Left lung (tissue), 10 donors: ENCODE measurements around the gene SMAD2. TPM values are rescaled to one million over a fixed set of nuclear protein-coding genes. Genes with fewer than 3 reads are reported as not detected.
A peak's percentile ranks its signal among the peaks of the same experiment; 100 is the strongest.

Experiments used
- ATAC-seq: fragments of 200-7000 bp; cut with Tn5 transposase; one replicate; pipeline ENCODE4 v1.9.1; 2020; ENCODE audit warnings: moderate library complexity
- DNase-seq, 4 donors: peaks; one replicate each; pipeline ENCODE4 v3.0.0-alpha.2; 2013 to 2020
- H3K27ac ChIP-seq, 2 donors: fragments of 200-600 bp; sonication (generic) in 1 of 2; one replicate each; pipeline versions ENCODE4 v1.5.0 to v1.8.0; 2020 to 2021
- H3K27me3 ChIP-seq, 2 donors: fragments of 200-600 bp; sonication (generic) in 1 of 2; one replicate each; pipeline versions ENCODE4 v1.5.0 to v1.8.0; 2020 to 2021
- H3K36me3 ChIP-seq, 2 donors: fragments of 200-600 bp; sonication (generic) in 1 of 2; one replicate each; pipeline versions ENCODE4 v1.5.0 to v1.8.0; 2020 to 2021
- H3K4me1 ChIP-seq, 2 donors: fragments of 200-600 bp; one replicate each; pipeline ENCODE4 v1.8.0; 2021
- H3K4me3 ChIP-seq, 2 donors: fragments of 200-600 bp; sonication (generic) in 1 of 2; one replicate each; pipeline versions ENCODE4 v1.5.0 to v1.8.0; 2020 to 2021; ENCODE audit warnings: mild to moderate bottlenecking in 1 of 2
- H3K9me3 ChIP-seq, 2 donors: fragments of 200-600 bp; sonication (generic) in 1 of 2; one replicate each; pipeline versions ENCODE4 v1.5.0 to v1.8.0; 2020 to 2021
- CTCF ChIP-seq, 2 donors: fragments of 200-600 bp; sonication (generic) in 1 of 2; IDR thresholded peaks; one replicate each; pipeline versions ENCODE4 v1.5.0 to v1.8.0; 2021; ENCODE audit warnings: antibody characterized with exemption in 2 of 2
- intact Hi-C, 2 donors: fragments of 100-400 bp; cut with DNase I; formaldehyde crosslinking; loops; one replicate each; pipeline versions ENCODE4 v1.11.2 to v1.14.2; 2022
- polyA plus RNA-seq, 6 donors: library from polyadenylated mRNA; unstranded; fragments of 120-200 nt; gene quantifications; one replicate each; pipeline ENCODE4 v1.2.1, GENCODE V29; 2013; ENCODE audit not compliant: insufficient read length in 6 of 6
- total RNA-seq, 2 donors: library from RNA; stranded (reverse); fragmentation: NEBNext Ultra II Directional; extraction: Animal tissue kit (Norgen Biotek cat#: 25700); gene quantifications; one replicate each; pipeline ENCODE4 v1.2.1, GENCODE V29; 2021
- donor health status: DM: no; HTN: yes; CAD: no.
- donor health status: DM: no; HTN: no; CAD: no.

SMAD2 gene
- total and polyA plus RNA-seq, 8 donors, result 75.9 to 143 (median 85.9) TPM

DNA sequence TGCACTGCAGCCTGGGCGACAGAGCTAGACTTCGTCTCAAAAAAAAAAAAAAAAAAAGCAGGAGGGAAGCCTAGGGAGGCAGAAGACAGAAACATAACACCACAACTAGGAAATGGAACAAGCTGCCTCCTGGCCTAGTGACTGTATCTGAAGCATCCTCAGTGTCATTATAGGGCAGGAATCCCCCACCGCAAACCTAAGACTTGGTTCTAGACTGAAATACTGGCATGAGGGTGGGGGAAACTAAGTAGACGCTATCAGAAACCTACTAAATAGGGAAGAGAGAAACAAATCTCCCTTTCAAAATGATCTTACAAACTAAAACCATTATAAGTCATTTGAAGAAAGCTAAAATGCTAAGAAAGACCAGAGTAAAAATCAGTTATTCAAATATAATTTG is 16.4 kb upstream of the SMAD2 start:
- Histone ChIP-seq H3K36me3 (no peaks in the 10 kb centered on the region), H3K27me3 (no peaks in the 10 kb centered on the region), H3K4me3 (no peak overlapping the region), H3K27ac (no peak overlapping the region), H3K4me1 (no peaks in the 10 kb centered on the region), H3K9me3 (no peaks in the 10 kb centered on the region)
- DNase-seq (no peak), ATAC-seq (no peak)
- TF ChIP-seq CTCF (IDR thresholded peaks at IDR 0.05), result no peak
- intact Hi-C loops, result no loop called here

- intact Hi-C loops, result no loop called here
- no peaks in the 10 kb centered on the region for H3K4me1 ChIP-seq
- ATAC-seq, result peak; percentile 42
Measured at GRCh38 chr18:47944972-47945852, 14.8 kb upstream of the SMAD2 start.

DNA sequence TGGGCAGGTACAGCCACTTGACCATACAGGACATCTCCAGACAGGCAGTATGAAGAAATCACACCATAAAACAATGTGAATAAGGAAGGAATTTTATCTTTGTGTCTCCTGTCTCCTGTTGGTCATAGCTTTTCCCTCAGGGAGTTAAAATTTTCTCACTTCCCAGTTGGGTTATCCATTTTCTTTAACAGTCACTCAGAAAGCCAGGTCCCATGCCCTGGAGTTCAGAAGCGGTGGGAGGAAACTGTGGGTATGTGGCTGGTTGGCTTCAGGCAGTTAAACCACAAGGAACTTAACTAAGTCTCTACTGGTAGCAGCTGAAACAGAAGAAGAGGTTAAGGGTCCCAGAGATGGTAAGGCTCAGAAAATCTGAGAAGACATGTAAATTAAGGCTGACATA is 6.5 kb upstream of the SMAD2 start:
- intact Hi-C loops, result no loop called here
- Histone ChIP-seq H3K27ac (no peak overlapping the region), H3K27me3 (no peaks in the 10 kb centered on the region), H3K4me1 (peaks cover 0 to 12% of the 10 kb centered on the region in 2 donors), H3K36me3 (no peaks in the 10 kb centered on the region), H3K9me3 (no peaks in the 10 kb centered on the region), H3K4me3 (no peak overlapping the region)
- TF ChIP-seq CTCF (IDR thresholded peaks at IDR 0.05), result no peak
- ATAC-seq (no peak), DNase-seq (no peak)

More at GRCh38 chr18:47944972-47945852, 14.8 kb upstream of the SMAD2 start:
- Histone ChIP-seq H3K27ac (no peak overlapping the region), H3K27me3 (no peaks in the 10 kb centered on the region), H3K36me3 (no peaks in the 10 kb centered on the region), H3K9me3 (no peaks in the 10 kb centered on the region), H3K4me3 (no peak overlapping the region)
- no peak for DNase-seq
- TF ChIP-seq CTCF (IDR thresholded peaks at IDR 0.05), result no peak

DNA sequence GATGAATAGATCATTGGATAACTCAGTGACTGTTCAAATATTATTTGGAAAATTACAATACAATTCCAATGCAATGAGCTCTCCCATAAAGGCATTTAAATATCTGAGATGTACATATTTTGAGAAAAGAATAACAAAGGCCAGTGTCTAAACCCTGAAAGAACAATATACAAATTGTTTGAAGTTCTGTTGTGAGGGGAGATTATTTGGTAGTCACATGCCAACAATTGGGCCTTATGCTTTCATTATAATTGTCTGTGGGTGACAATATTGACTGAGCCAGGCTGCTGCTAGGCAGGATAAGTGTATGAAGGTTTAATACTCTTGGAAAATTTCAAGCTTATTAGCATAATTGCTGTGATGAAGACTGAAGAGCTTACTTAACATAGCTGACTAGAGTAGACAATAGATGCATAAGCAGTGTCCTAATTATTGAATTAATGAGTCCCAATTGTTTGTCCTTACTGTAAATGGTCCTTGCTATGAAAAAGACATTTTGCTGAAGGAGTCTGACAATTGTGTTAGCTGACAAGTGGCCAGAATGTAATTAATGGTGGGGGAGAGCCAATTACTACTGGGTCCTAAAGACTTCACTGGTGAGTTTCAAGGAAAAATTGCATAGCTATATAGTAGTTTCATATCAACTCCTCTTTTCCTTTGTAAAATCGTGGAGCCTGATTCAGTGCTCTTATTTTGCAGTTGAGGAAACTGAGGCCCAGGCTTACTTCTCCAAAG is 5.0 kb upstream of the SMAD2 start:
- ATAC-seq (no peak), DNase-seq (no peak)
- no peak for TF ChIP-seq CTCF (IDR thresholded peaks at IDR 0.05)
- H3K9me3 ChIP-seq, result no peaks in the 10 kb centered on the region
- peaks cover 0 to 18% of the 10 kb centered on the region in 2 donors for H3K4me1 ChIP-seq
- H3K36me3 ChIP-seq, result no peaks in the 10 kb centered on the region
- intact Hi-C loops, result no loop called here
- no peak overlapping the region for H3K4me3 ChIP-seq
- H3K27me3 ChIP-seq, result no peaks in the 10 kb centered on the region
- no peak overlapping the region for H3K27ac ChIP-seq

- intact Hi-C loops, result no loop called here
- Histone ChIP-seq H3K27me3 (no peaks in the 10 kb centered on the region), H3K4me1 (peaks cover 0 to 39% of the 10 kb centered on the region in 2 donors), H3K27ac (peak overlapping the region in 1 of 2 donors; percentile 99), H3K4me3 (no peak overlapping the region), H3K9me3 (no peaks in the 10 kb centered on the region), H3K36me3 (no peaks in the 10 kb centered on the region)
- no peak for ATAC-seq
- no peak for DNase-seq
- no peak for TF ChIP-seq CTCF (IDR thresholded peaks at IDR 0.05)
Measured at GRCh38 chr18:47932603-47933002, 2.1 kb upstream of the SMAD2 start.
